SK-N-SH (cell line): ENCODE results near the gene MPIG6B.

Experiments used
- POLR2AphosphoS5 ChIP-seq: IDR thresholded peaks from 2 replicates; pipeline ENCODE4 v1.6.1; 2012; ENCODE audit warnings: low read depth, low read length
- RAD21 ChIP-seq: IDR thresholded peaks from 2 replicates; pipeline ENCODE4 v1.6.1; 2012; ENCODE audit warnings: mild to moderate bottlenecking, low read length
- RFX5 ChIP-seq: IDR thresholded peaks from 2 replicates; pipeline ENCODE4 v1.6.1; 2012; ENCODE audit warnings: mild to moderate bottlenecking, improper control_type of control experiment, low read length
- SIN3A ChIP-seq: IDR thresholded peaks from 2 replicates; pipeline ENCODE4 v1.6.1; 2012; ENCODE audit warnings: low read depth, mild to moderate bottlenecking, low read length, moderate library complexity, borderline replicate concordance
- TAF1 ChIP-seq: IDR thresholded peaks from 2 replicates; pipeline ENCODE4 v1.6.1; 2012; ENCODE audit warnings: low read depth, mild to moderate bottlenecking, low read length, moderate library complexity, borderline replicate concordance
- TEAD4 ChIP-seq: IDR thresholded peaks from 2 replicates; pipeline ENCODE4 v1.4.0; 2012; ENCODE audit warnings: mild to moderate bottlenecking, borderline replicate concordance; ENCODE audit not compliant: insufficient read depth
- YY1 ChIP-seq: IDR thresholded peaks from 2 replicates; pipeline ENCODE4 v1.4.0; 2012; ENCODE audit warnings: low read depth, mild to moderate bottlenecking
- TF ChIP-seq, protein P1 (sequence below): fragments of 200-600 bp; sonication (generic); IDR thresholded peaks from 2 replicates; pipeline ENCODE4 v1.6.1; 2017; ENCODE audit warnings: antibody characterized with exemption, mild to moderate bottlenecking, moderate library complexity
- TF ChIP-seq, protein P2 (sequence below): fragments of 150-350 bp; IDR thresholded peaks from 2 replicates; pipeline ENCODE4 v1.6.1; 2017; ENCODE audit warnings: antibody characterized with exemption, low read length, low read depth, borderline replicate concordance

DNA sequence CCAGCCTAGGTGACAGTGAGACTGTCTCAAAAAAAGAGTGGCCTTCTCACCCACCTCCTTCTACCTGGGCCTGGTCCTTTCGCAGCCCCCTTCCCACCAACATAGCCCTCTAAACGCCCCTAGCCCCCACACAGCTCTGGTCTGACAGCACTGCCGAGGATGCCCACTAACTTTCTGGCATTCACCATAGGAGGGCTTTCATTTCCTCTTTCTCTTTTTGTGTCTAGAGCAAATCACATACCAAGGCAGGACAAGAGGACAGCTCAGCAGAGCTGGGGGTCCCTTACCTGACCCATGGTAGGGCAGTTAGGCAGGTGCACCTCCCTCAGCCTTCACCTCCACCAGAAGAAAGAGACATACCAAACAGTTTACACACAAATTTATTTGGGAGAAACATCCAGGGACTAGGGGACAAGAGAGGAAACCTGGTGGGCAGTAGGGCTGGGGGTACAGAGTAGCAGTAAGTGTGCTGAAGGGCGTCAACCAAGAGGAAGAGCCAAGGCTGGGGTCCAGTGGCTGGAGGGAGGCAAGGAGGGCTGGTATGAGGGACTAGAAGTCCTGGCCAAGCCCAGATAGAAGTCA, 46.8 kb upstream of the MPIG6B start:
- TF ChIP-seq, protein P1, sequence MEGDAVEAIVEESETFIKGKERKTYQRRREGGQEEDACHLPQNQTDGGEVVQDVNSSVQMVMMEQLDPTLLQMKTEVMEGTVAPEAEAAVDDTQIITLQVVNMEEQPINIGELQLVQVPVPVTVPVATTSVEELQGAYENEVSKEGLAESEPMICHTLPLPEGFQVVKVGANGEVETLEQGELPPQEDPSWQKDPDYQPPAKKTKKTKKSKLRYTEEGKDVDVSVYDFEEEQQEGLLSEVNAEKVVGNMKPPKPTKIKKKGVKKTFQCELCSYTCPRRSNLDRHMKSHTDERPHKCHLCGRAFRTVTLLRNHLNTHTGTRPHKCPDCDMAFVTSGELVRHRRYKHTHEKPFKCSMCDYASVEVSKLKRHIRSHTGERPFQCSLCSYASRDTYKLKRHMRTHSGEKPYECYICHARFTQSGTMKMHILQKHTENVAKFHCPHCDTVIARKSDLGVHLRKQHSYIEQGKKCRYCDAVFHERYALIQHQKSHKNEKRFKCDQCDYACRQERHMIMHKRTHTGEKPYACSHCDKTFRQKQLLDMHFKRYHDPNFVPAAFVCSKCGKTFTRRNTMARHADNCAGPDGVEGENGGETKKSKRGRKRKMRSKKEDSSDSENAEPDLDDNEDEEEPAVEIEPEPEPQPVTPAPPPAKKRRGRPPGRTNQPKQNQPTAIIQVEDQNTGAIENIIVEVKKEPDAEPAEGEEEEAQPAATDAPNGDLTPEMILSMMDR, result no peak
- TF ChIP-seq YY1 (no peak), SIN3A (no peak), RAD21 (no peak), TAF1 (no peak), TEAD4 (no peak), RFX5 (no peak), POLR2AphosphoS5 (no peak)
- TF ChIP-seq, protein P2, sequence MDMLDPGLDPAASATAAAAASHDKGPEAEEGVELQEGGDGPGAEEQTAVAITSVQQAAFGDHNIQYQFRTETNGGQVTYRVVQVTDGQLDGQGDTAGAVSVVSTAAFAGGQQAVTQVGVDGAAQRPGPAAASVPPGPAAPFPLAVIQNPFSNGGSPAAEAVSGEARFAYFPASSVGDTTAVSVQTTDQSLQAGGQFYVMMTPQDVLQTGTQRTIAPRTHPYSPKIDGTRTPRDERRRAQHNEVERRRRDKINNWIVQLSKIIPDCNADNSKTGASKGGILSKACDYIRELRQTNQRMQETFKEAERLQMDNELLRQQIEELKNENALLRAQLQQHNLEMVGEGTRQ, result no peak
